HepG2 (cell line): ENCODE measurements around the gene C4BPA. TPM values are rescaled to one million over a fixed set of nuclear protein-coding genes. Genes with fewer than 3 reads are reported as not detected.

Experiments
- AHR ChIP-seq: IDR thresholded peaks from 2 replicates; pipeline ENCODE4 v1.6.1; 2018; ENCODE audit warnings: missing genetic modification reagents, missing compliant biosample characterization
- ARHGAP35 ChIP-seq: sonication (generic); formaldehyde crosslinking; IDR thresholded peaks from 2 replicates; pipeline ENCODE4 v1.9.0; 2022; ENCODE audit warnings: mild to moderate bottlenecking, inconsistent platforms, moderate library complexity, missing genetic modification reagents, borderline replicate concordance
- CREM ChIP-seq, 2 experiments: sonication (generic) in 1 of 2; formaldehyde crosslinking in 1 of 2; IDR thresholded peaks; 2 replicates each; pipeline versions ENCODE4 v1.4.0 to v1.6.1; 2016 to 2020; ENCODE audit warnings: antibody characterized with exemption in 1 of 2, mild to moderate bottlenecking in 1 of 2, missing genetic modification reagents in 1 of 2
- SOX6 ChIP-seq, 2 experiments: fragments of 450-650 bp in 1 of 2; sonication (generic) in 1 of 2; formaldehyde crosslinking in 1 of 2; IDR thresholded peaks; 2 replicates each; pipeline versions ENCODE4 v1.4.0 to v1.6.1; 2017 to 2020; ENCODE audit warnings: antibody characterized with exemption in 1 of 2, mild to moderate bottlenecking in 1 of 2, missing genetic modification reagents in 1 of 2
- ZNF180 ChIP-seq: sonication (generic); formaldehyde crosslinking; IDR thresholded peaks from 2 replicates; pipeline ENCODE4 v1.4.0; 2020; ENCODE audit warnings: low read depth, missing genetic modification reagents, borderline replicate concordance
- ZNF30 ChIP-seq: sonication (generic); formaldehyde crosslinking; IDR thresholded peaks from 2 replicates; pipeline ENCODE4 v1.5.0; 2020; ENCODE audit warnings: mild to moderate bottlenecking, missing genetic modification reagents
- ZNF34 ChIP-seq: sonication (generic); formaldehyde crosslinking; IDR thresholded peaks from 2 replicates; pipeline ENCODE4 v1.4.0; 2020; ENCODE audit warnings: mild to moderate bottlenecking, missing genetic modification reagents, borderline replicate concordance
- ZNF7 ChIP-seq: IDR thresholded peaks from 2 replicates; pipeline ENCODE4 v1.6.1; 2016; ENCODE audit warnings: missing biosample characterization, missing genetic modification reagents
- ZNF776 ChIP-seq: sonication (generic); formaldehyde crosslinking; IDR thresholded peaks from 2 replicates; pipeline ENCODE4 v1.4.0; 2020; ENCODE audit warnings: mild to moderate bottlenecking, missing genetic modification reagents
- polyA plus RNA-seq, 8 experiments: library from polyadenylated mRNA; depleted of rRNA in 3 of 8; stranded (reverse) in 7 of 8; unstranded in 1 of 8; fragments of >200 nt; fragmentation: Illumina TruSeq in 4 of 8; extraction: Trizol in 4 of 8; gene quantifications; 2 replicates each; pipeline versions ENCODE4 v1.2.1 to v1.2.3, GENCODE V29; 2011 to 2016; ENCODE audit warnings: low read depth in 4 of 8, missing spikeins in 1 of 8, mixed read lengths in 1 of 8; ENCODE audit not compliant: insufficient read depth in 1 of 8
- total RNA-seq, 5 experiments: library from RNA; depleted of rRNA; stranded (reverse); fragments of >200 nt; fragmentation: Illumina TruSeq; extraction: Trizol; gene quantifications; 2 replicates each; pipeline ENCODE4 v1.2.3, GENCODE V29; 2016; ENCODE audit warnings: low read depth in 1 of 5
- TF ChIP-seq, protein P1 (sequence below): sonication (generic); formaldehyde crosslinking; conservative IDR thresholded peaks from 2 replicates; pipeline ENCODE4 v1.5.0; 2020; ENCODE audit warnings: missing genetic modification reagents
- TF ChIP-seq, protein P2 (sequence below): sonication (generic); formaldehyde crosslinking; IDR thresholded peaks from 2 replicates; pipeline ENCODE4 v1.5.1; 2020; ENCODE audit warnings: missing genetic modification reagents, mild to moderate bottlenecking, borderline replicate concordance
- TF ChIP-seq, protein P3 (sequence below): sonication (generic); formaldehyde crosslinking; conservative IDR thresholded peaks from 2 replicates; pipeline ENCODE4 v1.8.0; 2022; ENCODE audit warnings: mild to moderate bottlenecking, moderate library complexity, missing genetic modification reagents
- TF ChIP-seq, protein P4 (sequence below): sonication (generic); formaldehyde crosslinking; IDR thresholded peaks from 2 replicates; pipeline ENCODE4 v1.4.0; 2020; ENCODE audit warnings: missing genetic modification reagents, mild to moderate bottlenecking, borderline replicate concordance
- TF ChIP-seq, protein P5 (sequence below): sonication (generic); formaldehyde crosslinking; IDR thresholded peaks from 2 replicates; pipeline ENCODE4 v1.4.0; 2020; ENCODE audit warnings: mild to moderate bottlenecking, missing genetic modification reagents

Gene C4BPA
- total and polyA plus RNA-seq, 2 of the 13 experiments (the other 11 are each of a cell fraction or from before 2014, with no cell fraction given), result 32.1 to 60.1 TPM

DNA sequence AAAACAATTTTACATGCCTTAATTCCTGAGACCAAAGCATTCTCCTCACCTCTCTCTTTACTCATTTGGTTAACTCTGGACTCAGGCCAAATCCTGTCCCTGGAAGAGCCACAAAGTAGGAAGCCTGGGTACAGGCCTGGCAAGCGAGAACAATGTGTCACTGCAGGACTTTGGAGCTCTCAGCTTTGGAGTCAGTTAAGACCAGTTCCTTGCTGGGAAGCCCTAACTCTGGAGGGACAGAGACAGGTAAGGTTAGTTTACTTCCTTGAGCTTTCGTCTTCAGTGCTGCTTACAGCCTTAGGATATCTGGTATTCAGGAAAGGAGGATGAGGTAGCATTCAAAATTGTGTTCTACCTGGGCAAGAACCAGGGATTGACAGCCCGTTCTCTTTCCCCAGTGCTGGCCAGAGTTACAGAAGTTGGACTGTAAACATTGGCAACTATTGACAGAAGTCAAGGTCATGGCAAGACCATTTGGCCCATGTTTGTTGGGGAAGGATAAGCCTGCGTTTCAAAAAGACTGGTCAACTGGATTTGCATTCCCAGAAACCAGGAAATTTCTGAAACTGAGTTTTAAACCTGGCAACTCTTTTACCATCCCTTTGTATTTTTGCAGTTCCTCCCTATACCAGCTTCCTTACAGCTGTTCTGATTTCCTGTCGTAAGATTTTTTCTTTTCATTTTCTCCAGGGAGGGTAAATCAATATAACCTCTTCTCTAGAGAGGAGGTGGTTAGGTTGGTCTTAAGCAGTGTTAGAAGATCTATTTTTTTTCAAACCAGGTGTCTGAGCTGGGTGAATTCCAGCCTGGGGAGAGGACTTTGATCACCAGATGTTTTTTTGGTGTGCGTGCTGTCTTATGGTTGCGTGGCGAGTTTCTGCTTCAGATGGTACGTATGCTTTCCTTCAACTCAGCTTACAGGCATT, 15.1 kb upstream of the C4BPA start, which contains the start of gene C4BPB (continued):
- TF ChIP-seq, protein P1, sequence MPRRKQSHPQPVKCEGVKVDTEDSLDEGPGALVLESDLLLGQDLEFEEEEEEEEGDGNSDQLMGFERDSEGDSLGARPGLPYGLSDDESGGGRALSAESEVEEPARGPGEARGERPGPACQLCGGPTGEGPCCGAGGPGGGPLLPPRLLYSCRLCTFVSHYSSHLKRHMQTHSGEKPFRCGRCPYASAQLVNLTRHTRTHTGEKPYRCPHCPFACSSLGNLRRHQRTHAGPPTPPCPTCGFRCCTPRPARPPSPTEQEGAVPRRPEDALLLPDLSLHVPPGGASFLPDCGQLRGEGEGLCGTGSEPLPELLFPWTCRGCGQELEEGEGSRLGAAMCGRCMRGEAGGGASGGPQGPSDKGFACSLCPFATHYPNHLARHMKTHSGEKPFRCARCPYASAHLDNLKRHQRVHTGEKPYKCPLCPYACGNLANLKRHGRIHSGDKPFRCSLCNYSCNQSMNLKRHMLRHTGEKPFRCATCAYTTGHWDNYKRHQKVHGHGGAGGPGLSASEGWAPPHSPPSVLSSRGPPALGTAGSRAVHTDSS (CRISPR knock-in tag), result no peak
- TF ChIP-seq AHR (no peak; the same call in 1 of the 2 replicates), SOX6 (IDR thresholded peaks at IDR 0.05) (no peak), SOX6 (CRISPR knock-in tag; IDR thresholded peaks at IDR 0.05) (peak; percentile 93), ZNF180 (no peak), ZNF7 (CRISPR knock-in tag) (no peak), ZNF30 (CRISPR knock-in tag) (no peak), ZNF34 (CRISPR knock-in tag) (0 out of 2 replicates have a peak, but pooled peaks have one; percentile 76), CREM (IDR thresholded peaks at IDR 0.05) (peak; percentile 82), CREM (CRISPR knock-in tag; IDR thresholded peaks at IDR 0.05) (no peak), ZNF776 (CRISPR knock-in tag) (no peak), ARHGAP35 (CRISPR knock-in tag) (no peak)
- TF ChIP-seq, protein P2, sequence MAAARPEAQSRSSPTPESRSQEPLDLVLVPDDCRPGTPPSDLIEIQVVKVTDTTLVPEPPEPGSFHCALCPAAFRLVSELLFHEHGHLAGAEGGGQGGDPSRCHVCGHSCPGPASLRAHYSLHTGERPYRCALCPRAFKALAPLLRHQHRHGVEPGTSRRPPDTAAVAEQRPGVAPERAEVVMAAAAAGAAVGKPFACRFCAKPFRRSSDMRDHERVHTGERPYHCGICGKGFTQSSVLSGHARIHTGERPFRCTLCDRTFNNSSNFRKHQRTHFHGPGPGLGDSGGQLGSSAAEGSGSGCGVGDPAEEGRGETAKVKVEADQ (CRISPR knock-in tag), result peak; percentile 85; the same call in 1 of the 2 replicates
- TF ChIP-seq, protein P3, sequence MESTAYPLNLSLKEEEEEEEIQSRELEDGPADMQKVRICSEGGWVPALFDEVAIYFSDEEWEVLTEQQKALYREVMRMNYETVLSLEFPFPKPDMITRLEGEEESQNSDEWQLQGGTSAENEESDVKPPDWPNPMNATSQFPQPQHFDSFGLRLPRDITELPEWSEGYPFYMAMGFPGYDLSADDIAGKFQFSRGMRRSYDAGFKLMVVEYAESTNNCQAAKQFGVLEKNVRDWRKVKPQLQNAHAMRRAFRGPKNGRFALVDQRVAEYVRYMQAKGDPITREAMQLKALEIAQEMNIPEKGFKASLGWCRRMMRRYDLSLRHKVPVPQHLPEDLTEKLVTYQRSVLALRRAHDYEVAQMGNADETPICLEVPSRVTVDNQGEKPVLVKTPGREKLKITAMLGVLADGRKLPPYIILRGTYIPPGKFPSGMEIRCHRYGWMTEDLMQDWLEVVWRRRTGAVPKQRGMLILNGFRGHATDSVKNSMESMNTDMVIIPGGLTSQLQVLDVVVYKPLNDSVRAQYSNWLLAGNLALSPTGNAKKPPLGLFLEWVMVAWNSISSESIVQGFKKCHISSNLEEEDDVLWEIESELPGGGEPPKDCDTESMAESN (CRISPR knock-in tag), result peak; percentile 73
- TF ChIP-seq, protein P4, sequence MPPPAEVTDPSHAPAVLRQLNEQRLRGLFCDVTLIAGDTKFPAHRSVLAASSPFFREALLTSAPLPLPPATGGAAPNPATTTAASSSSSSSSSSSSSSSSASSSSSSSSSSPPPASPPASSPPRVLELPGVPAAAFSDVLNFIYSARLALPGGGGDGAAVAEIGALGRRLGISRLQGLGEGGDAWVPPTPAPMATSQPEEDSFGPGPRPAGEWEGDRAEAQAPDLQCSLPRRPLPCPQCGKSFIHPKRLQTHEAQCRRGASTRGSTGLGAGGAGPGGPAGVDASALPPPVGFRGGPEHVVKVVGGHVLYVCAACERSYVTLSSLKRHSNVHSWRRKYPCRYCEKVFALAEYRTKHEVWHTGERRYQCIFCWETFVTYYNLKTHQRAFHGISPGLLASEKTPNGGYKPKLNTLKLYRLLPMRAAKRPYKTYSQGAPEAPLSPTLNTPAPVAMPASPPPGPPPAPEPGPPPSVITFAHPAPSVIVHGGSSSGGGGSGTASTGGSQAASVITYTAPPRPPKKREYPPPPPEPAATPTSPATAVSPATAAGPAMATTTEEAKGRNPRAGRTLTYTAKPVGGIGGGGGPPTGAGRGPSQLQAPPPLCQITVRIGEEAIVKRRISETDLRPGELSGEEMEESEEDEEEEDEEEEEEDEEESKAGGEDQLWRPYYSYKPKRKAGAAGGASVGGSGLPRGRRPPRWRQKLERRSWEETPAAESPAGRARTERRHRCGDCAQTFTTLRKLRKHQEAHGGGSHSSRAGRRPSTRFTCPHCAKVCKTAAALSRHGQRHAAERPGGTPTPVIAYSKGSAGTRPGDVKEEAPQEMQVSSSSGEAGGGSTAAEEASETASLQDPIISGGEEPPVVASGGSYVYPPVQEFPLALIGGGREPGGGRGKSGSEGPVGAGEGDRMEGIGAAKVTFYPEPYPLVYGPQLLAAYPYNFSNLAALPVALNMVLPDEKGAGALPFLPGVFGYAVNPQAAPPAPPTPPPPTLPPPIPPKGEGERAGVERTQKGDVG (CRISPR knock-in tag), result no peak
- TF ChIP-seq, protein P5, sequence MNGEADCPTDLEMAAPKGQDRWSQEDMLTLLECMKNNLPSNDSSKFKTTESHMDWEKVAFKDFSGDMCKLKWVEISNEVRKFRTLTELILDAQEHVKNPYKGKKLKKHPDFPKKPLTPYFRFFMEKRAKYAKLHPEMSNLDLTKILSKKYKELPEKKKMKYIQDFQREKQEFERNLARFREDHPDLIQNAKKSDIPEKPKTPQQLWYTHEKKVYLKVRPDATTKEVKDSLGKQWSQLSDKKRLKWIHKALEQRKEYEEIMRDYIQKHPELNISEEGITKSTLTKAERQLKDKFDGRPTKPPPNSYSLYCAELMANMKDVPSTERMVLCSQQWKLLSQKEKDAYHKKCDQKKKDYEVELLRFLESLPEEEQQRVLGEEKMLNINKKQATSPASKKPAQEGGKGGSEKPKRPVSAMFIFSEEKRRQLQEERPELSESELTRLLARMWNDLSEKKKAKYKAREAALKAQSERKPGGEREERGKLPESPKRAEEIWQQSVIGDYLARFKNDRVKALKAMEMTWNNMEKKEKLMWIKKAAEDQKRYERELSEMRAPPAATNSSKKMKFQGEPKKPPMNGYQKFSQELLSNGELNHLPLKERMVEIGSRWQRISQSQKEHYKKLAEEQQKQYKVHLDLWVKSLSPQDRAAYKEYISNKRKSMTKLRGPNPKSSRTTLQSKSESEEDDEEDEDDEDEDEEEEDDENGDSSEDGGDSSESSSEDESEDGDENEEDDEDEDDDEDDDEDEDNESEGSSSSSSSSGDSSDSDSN (CRISPR knock-in tag), result peak; percentile 36; the same call in 1 of the 2 replicates
